Measurements from ENCODE around the gene PARN. TPM values are rescaled to one million over a fixed set of nuclear protein-coding genes. Genes with fewer than 3 reads are reported as not detected.

The PARN gene
- total RNA-seq, 4 donors from 2014 or later = 11.4 to 26.9 (median 20.7) TPM

GRCh38 chr16:14627078-14627477, 3.0 kb downstream of the PARN start:
- WGBS, 2 donors = 90 to 94% methylated on average over 4 of the region's 4 CpGs
- no peak for DNase-seq
- Histone ChIP-seq H3K27ac (no peak overlapping the region), H3K9me3 (no peaks in the 10 kb centered on the region), H3K27me3 (no peaks in the 10 kb centered on the region), H3K36me3 (peaks cover 0 to 66% (median 5%) of the 10 kb centered on the region in 3 donors), H3K4me1 (peaks cover 0 to 37% (median 23%) of the 10 kb centered on the region in 3 donors), H3K4me3 (no peak overlapping the region)
- TF ChIP-seq POLR2A (IDR thresholded peaks at IDR 0.05) (no peak), CTCF (IDR thresholded peaks at IDR 0.05) (no peak)
- intact Hi-C loops (cut with DNase I) = no loop called here

- Histone ChIP-seq H3K4me1 (no peaks in the 10 kb centered on the region), H3K36me3 (peaks cover 5 to 99% (median 9%) of the 10 kb centered on the region in 3 donors), H3K4me3 (no peak overlapping the region), H3K27me3 (no peaks in the 10 kb centered on the region), H3K27ac (no peak overlapping the region), H3K9me3 (no peaks in the 10 kb centered on the region)
- intact Hi-C loops (cut with DNase I) = no loop called here
- TF ChIP-seq POLR2A (IDR thresholded peaks at IDR 0.05) (no peak), CTCF (IDR thresholded peaks at IDR 0.05) (no peak)
- no peak for DNase-seq
- 89 to 95% methylated on average over 6 to 7 of the region's 7 CpGs for WGBS, 2 donors
These were observed 11.5 kb downstream of the PARN start for GRCh38 chr16:14618566-14618965.

- TF ChIP-seq POLR2A (IDR thresholded peaks at IDR 0.05) (no peak), CTCF (IDR thresholded peaks at IDR 0.05) (no peak)
- Histone ChIP-seq H3K9me3 (no peaks in the 10 kb centered on the region), H3K36me3 (peaks cover under 1 to 99% (median 5%) of the 10 kb centered on the region in 3 donors), H3K4me1 (no peaks in the 10 kb centered on the region), H3K27me3 (no peaks in the 10 kb centered on the region), H3K27ac (no peak overlapping the region), H3K4me3 (no peak overlapping the region)
- no peak for DNase-seq
- intact Hi-C loops (cut with DNase I) = no loop called here
- 91 to 92% methylated on average over 4 of the region's 4 CpGs for WGBS, 2 donors
These were observed 13.8 kb downstream of the PARN start for GRCh38 chr16:14616280-14616679.

- H3K27ac ChIP-seq = no peak overlapping the region
- no peaks in the 10 kb centered on the region for H3K4me1 ChIP-seq
- 95 to 98% methylated on average over 4 of the region's 4 CpGs for WGBS, 2 donors
- no peak overlapping the region for H3K4me3 ChIP-seq
- no peaks in the 10 kb centered on the region for H3K27me3 ChIP-seq
- TF ChIP-seq POLR2A (IDR thresholded peaks at IDR 0.05) = no peak
- no peak for TF ChIP-seq CTCF (IDR thresholded peaks at IDR 0.05)
- no peak for DNase-seq
- H3K36me3 ChIP-seq = peaks cover 5 to 99% (median 6%) of the 10 kb centered on the region in 3 donors
- intact Hi-C loops (cut with DNase I) = no loop called here
- H3K9me3 ChIP-seq = no peaks in the 10 kb centered on the region
These were observed 16.1 kb downstream of the PARN start for GRCh38 chr16:14613991-14614390.

GRCh38 chr16:14611660-14612059, 18.4 kb downstream of the PARN start:
- 93 to 96% methylated on average over 7 to 14 of the region's 14 CpGs for WGBS, 2 donors
- Histone ChIP-seq H3K4me3 (no peak overlapping the region), H3K27ac (no peak overlapping the region), H3K4me1 (no peaks in the 10 kb centered on the region), H3K9me3 (no peaks in the 10 kb centered on the region), H3K27me3 (no peaks in the 10 kb centered on the region), H3K36me3 (peaks cover 11 to 99% (median 11%) of the 10 kb centered on the region in 3 donors)
- intact Hi-C loops (cut with DNase I) = no loop called here
- DNase-seq = no peak
- TF ChIP-seq CTCF (IDR thresholded peaks at IDR 0.05) (no peak), POLR2A (IDR thresholded peaks at IDR 0.05) (no peak)
